CD4-positive, alpha-beta T cell (primary cell): Measurements from ENCODE around the gene MYH14. TPM values are rescaled to one million over a fixed set of nuclear protein-coding genes. Genes with fewer than 3 reads are reported as not detected.

Experiments used
- ATAC-seq: fragments of 200-7000 bp; cut with Tn5 transposase; one replicate; pipeline ENCODE4 v1.10.0; 2022; ENCODE audit warnings: mild to moderate bottlenecking; ENCODE audit not compliant: poor library complexity
- CTCF ChIA-PET: fragments of 350-600 bp; sonication (Branson Sonifier 250); formaldehyde crosslinking; loops from one replicate; lab custom pipeline; 2021; ENCODE audit warnings: antibody characterized with exemption, inconsistent platforms; lab: Charles Lee
- POLR2A ChIA-PET: fragments of 350-600 bp; sonication (Branson Sonifier 250); formaldehyde crosslinking; loops from one replicate; lab custom pipeline; 2021; ENCODE audit warnings: antibody characterized with exemption, inconsistent platforms; lab: Charles Lee
- DNase-seq, 14 experiments: peaks; one replicate each; pipeline ENCODE4 v3.0.0-alpha.2; 2013 to 2020; ENCODE audit warnings: mixed read lengths in 2 of 14
- H3K27ac ChIP-seq, 2 donors: one replicate each; pipeline versions ENCODE4 v1.5.1 to v1.7.0; 2013; ENCODE audit warnings: low read length in 2 of 2, low read depth in 1 of 2, mild to moderate bottlenecking in 1 of 2
- H3K27me3 ChIP-seq, 2 experiments: 1 replicate in 1 of 2; 2 replicates in 1 of 2; pipeline versions ENCODE4 v1.6.1 to v1.7.0; 2013; ENCODE audit warnings: low read length in 2 of 2, control low read depth in 1 of 2, mild to moderate bottlenecking in 1 of 2, moderate library complexity in 1 of 2; ENCODE audit not compliant: insufficient read depth in 2 of 2, control insufficient read depth in 1 of 2
- H3K36me3 ChIP-seq: one replicate; pipeline ENCODE4 v1.6.1; 2013; ENCODE audit warnings: low read length, control low read depth; ENCODE audit not compliant: insufficient read depth
- H3K4me1 ChIP-seq: one replicate; pipeline ENCODE4 v1.6.1; 2013; ENCODE audit warnings: low read length, control low read depth; ENCODE audit not compliant: insufficient read depth
- H3K4me3 ChIP-seq: one replicate; pipeline ENCODE4 v1.5.1; 2013; ENCODE audit warnings: mild to moderate bottlenecking, low read length, moderate library complexity
- H3K9me3 ChIP-seq, 2 experiments: 1 replicate in 1 of 2; 2 replicates in 1 of 2; pipeline versions ENCODE4 v1.6.1 to v1.7.0; 2013; ENCODE audit warnings: low read length in 2 of 2, mild to moderate bottlenecking in 2 of 2, control low read depth in 1 of 2, moderate library complexity in 1 of 2; ENCODE audit not compliant: control insufficient read depth in 1 of 2, insufficient read depth in 1 of 2
- H3K27ac Mint-ChIP-seq: one replicate; pipeline ENCODE4 v1.8.0; 2020; ENCODE audit warnings: mixed read lengths
- H3K27me3 Mint-ChIP-seq: one replicate; pipeline ENCODE4 v1.8.0; 2021; ENCODE audit warnings: mixed read lengths
- H3K36me3 Mint-ChIP-seq: one replicate; pipeline ENCODE4 v1.8.0; 2021; ENCODE audit warnings: low read depth, mixed read lengths
- H3K4me1 Mint-ChIP-seq: one replicate; pipeline ENCODE4 v1.8.0; 2021; ENCODE audit warnings: low read depth, mixed read lengths
- H3K4me3 Mint-ChIP-seq: one replicate; pipeline ENCODE4 v1.8.0; 2020; ENCODE audit warnings: mild to moderate bottlenecking, mixed read lengths
- H3K9me3 Mint-ChIP-seq: one replicate; pipeline ENCODE4 v1.8.0; 2020; ENCODE audit warnings: mixed read lengths
- intact Hi-C, 2 experiments: fragments of 100-400 bp; cut with DNase I in 1 of 2; cut with micrococcal nuclease in 1 of 2; formaldehyde crosslinking; loops; one replicate each; pipeline versions ENCODE4 v1.15.1 to v1.9.0; 2023 to 2025; cut with DNase I, micrococcal nuclease
- total RNA-seq, 174 experiments: library from RNA in 2 of 174; stranded (reverse) in 2 of 174; gene quantifications; one replicate each; pipeline ENCODE4 v1.2.3 and lab custom pipeline; 2021 to 2026
- TF ChIP-seq, protein P1 (sequence below): fragments of 200-600 bp; IDR thresholded peaks from one replicate; pipeline ENCODE4 v1.8.0; 2022; ENCODE audit warnings: antibody characterized with exemption, mild to moderate bottlenecking

The MYH14 gene
- total RNA-seq, 2 experiments from 2014 or later: not detected

DNA sequence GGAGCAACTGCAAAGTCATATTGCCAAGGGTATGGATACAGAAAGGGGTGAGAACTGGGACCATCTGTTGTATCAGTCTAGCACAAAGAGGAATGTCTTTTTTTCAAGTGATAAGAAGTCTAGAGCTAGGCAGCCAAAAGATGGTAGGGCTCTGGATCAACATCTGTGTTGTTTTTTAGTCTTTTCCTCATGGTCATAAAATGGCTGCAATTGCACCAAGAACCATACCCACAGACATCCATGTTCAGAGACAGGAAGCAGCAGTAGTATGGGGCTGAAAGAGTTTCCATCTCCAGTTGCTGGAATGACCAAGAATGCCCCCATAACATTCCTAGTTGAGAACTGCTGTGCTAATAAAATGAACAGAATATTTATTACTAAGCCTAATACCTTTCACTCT lies 100.1 kb downstream of the MYH14 start:
- H3K4me1 Mint-ChIP-seq: no peaks in the 10 kb centered on the region
- peaks cover 8 to 13% of the 10 kb centered on the region in 2 experiments for H3K9me3 ChIP-seq
- H3K4me3 ChIP-seq: no peak overlapping the region
- no peak overlapping the region for H3K27ac Mint-ChIP-seq
- no peaks in the 10 kb centered on the region for H3K36me3 ChIP-seq
- intact Hi-C loops: no loop called here
- peaks cover 9 to 10% of the 10 kb centered on the region in 2 experiments for H3K27me3 ChIP-seq
- H3K4me1 ChIP-seq: no peaks in the 10 kb centered on the region
- TF ChIP-seq, protein P1, sequence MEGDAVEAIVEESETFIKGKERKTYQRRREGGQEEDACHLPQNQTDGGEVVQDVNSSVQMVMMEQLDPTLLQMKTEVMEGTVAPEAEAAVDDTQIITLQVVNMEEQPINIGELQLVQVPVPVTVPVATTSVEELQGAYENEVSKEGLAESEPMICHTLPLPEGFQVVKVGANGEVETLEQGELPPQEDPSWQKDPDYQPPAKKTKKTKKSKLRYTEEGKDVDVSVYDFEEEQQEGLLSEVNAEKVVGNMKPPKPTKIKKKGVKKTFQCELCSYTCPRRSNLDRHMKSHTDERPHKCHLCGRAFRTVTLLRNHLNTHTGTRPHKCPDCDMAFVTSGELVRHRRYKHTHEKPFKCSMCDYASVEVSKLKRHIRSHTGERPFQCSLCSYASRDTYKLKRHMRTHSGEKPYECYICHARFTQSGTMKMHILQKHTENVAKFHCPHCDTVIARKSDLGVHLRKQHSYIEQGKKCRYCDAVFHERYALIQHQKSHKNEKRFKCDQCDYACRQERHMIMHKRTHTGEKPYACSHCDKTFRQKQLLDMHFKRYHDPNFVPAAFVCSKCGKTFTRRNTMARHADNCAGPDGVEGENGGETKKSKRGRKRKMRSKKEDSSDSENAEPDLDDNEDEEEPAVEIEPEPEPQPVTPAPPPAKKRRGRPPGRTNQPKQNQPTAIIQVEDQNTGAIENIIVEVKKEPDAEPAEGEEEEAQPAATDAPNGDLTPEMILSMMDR: no peak
- H3K27ac ChIP-seq: no peak overlapping the region
- peaks cover 55% of the 10 kb centered on the region for H3K27me3 Mint-ChIP-seq
- DNase-seq (no peak), ATAC-seq (no peak)
- H3K36me3 Mint-ChIP-seq: no peaks in the 10 kb centered on the region
- CTCF ChIA-PET: no interaction called here
- POLR2A ChIA-PET: no interaction called here
- no peak overlapping the region for H3K4me3 Mint-ChIP-seq
- H3K9me3 Mint-ChIP-seq: no peaks in the 10 kb centered on the region

DNA sequence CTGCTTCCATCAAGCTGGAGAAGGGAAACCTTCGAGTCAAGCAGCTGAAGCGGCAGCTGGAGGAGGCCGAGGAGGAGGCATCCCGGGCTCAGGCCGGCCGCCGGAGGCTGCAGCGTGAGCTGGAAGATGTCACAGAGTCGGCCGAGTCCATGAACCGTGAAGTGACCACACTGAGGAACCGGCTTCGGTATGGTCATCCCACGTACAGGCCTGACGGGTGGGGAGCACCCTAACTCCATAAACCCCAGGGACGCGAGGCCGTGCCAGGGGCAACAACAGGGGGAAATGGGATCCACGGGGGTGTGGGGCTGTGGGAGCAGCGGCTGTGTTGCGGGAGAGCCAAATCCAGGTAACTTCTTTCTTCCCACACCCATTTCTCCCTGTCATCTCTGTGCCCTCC lies 105.6 kb downstream of the MYH14 start:
- H3K36me3 Mint-ChIP-seq: no peaks in the 10 kb centered on the region
- H3K27me3 Mint-ChIP-seq: peaks cover 79% of the 10 kb centered on the region
- POLR2A ChIA-PET: no interaction called here
- no peak overlapping the region for H3K4me3 ChIP-seq
- ATAC-seq (no peak), DNase-seq (no peak)
- CTCF ChIA-PET: no interaction called here
- H3K27ac Mint-ChIP-seq: no peak overlapping the region
- H3K9me3 ChIP-seq: peaks cover 0 to 4% of the 10 kb centered on the region in 2 experiments
- H3K4me3 Mint-ChIP-seq: no peak overlapping the region
- TF ChIP-seq, protein P1: no peak
- no peaks in the 10 kb centered on the region for H3K36me3 ChIP-seq
- intact Hi-C loops: no loop called here
- H3K4me1 ChIP-seq: peaks cover 6% of the 10 kb centered on the region
- H3K9me3 Mint-ChIP-seq: no peaks in the 10 kb centered on the region
- peaks cover 10% of the 10 kb centered on the region for H3K4me1 Mint-ChIP-seq
- no peak overlapping the region for H3K27ac ChIP-seq
- H3K27me3 ChIP-seq: peaks cover 48 to 54% of the 10 kb centered on the region in 2 experiments

DNA sequence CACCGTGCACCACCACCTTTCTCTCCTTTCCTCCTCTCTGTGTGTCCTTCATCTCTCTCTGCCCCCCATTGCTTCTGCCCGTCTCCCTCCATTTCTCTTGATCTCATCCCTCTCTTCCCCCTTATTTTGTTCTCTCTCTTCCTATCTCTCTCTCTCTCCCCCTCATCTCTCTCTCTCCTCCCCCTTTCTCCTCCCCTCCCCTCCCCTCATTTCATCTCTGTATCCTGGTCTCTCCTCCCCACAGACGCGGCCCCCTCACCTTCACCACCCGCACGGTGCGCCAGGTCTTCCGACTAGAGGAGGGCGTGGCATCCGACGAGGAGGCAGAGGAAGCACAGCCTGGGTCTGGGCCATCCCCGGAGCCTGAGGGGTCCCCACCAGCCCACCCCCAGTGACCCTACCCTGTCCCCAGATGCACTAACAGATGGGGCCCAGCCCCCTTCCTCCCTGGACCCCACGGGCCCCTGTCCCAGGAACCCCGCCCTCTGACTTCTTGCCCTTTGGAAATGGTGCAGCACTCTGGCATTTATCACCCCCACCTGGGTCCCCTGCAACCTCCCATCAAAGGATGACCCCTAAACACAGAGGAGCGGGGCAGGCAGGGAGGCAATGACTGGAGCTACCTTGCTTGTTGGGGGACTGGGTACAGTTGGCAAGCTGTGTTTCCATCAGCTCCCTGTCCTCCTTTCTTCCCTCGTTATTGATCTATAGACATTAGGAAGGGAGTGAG lies 106.1 kb downstream of the MYH14 start:
- POLR2A ChIA-PET: no interaction called here

More for the DNA sequence above, 106.1 kb downstream of the MYH14 start:
- H3K9me3 Mint-ChIP-seq: no peaks in the 10 kb centered on the region
- TF ChIP-seq, protein P1: no peak
- no peak overlapping the region for H3K4me3 Mint-ChIP-seq
- Histone ChIP-seq H3K27me3 (peaks cover 53 to 59% of the 10 kb centered on the region in 2 experiments), H3K4me3 (no peak overlapping the region), H3K36me3 (no peaks in the 10 kb centered on the region), H3K9me3 (peaks cover 0 to 4% of the 10 kb centered on the region in 2 experiments), H3K4me1 (peaks cover 6% of the 10 kb centered on the region), H3K27ac (no peak overlapping the region)
- CTCF ChIA-PET: no interaction called here
- H3K36me3 Mint-ChIP-seq: no peaks in the 10 kb centered on the region
- peaks cover 10% of the 10 kb centered on the region for H3K4me1 Mint-ChIP-seq
- intact Hi-C loops: no loop called here
- DNase-seq: no peak
- no peak for ATAC-seq
- H3K27me3 Mint-ChIP-seq: peaks cover 82% of the 10 kb centered on the region
- no peak overlapping the region for H3K27ac Mint-ChIP-seq
